ENCODE measurements around the gene BAIAP2L1.

DNA sequence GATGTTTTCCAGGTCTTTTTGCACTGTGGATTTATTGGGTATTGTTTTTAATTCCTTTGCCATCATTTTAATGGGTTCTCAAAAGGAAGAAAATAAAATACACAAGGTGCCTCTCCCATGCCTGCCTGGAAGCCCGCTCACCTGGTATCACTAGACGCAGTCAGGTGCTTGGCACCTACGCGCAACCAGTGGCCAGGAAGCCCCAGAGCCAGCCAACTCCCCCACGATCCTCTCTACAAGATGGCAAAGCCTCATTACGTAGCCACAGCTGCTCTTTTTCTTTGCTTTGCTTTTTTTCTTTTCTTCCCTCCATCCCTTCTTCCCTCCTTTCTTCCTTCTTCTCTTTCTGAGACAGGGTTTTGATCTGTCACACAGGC is 34.3 kb downstream of the BAIAP2L1 start:
- TF ChIP-seq GATA2 (IDR thresholded peaks at IDR 0.05; ENCODE audit: low read depth, low read length) (no peak), GATA3 (IDR thresholded peaks at IDR 0.05; ENCODE audit: low read depth, low read length) (no peak)
